Measurements from ENCODE around the gene NETO2.
"Not testable (repeated sequence)": the region's sequence is repeated elsewhere in the genome, so short reads cannot be mapped to it uniquely, and the experiment has no call there.

NETO2 gene

DNA sequence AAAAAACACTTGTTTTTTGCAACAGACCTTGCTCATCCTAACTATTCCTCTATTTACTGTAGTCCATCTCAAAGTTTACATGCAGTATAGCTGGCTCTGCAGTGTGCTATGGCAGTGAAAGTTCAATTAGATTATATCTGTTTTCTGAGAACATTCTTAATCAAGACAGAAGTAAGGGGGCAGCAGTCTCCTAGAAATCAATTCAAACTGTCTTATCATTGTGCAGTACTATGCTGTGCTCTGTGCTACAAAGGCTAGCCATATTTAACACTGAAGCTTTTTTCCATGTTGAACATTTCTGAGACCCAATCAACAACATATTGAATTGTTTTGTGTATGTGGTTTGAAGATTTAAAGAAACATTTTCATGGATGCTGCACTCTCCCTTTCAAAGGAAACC is 11.4 kb downstream of the NETO2 start:
- DNase-seq (ENCODE audit: low read depth) = no peak

DNA sequence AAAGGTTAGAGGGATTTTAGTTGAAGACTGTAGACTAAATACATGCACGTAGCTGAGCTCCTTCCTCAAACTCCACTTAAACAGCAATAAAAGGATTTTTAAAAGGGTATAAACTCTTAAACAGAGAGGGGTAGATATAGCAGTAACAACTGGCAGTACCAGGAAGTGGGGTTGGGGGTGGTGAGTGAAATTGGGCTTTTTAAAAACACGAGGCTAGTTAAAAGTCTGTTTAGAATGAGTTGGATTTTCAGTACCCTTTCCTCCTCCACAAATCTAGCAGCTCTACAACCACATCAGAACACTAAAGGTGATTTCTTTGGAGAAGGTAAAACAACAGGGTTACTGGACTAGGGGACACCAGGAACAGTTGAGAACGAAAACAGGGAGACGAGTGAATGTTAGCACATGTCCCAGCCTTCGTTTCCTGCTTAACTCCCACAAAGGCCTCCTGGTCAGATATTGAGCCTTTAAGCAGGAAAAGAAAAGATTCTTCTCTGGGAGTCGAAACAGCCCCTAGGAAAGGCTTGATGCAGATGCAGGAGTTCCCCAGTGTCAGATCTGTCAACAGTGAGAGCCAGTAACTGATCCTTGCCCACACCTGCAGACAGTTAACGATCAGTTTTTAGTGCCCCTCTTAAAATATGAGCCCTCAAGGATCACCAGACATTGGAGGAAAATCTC is 13.8 kb downstream of the NETO2 start:
- no peak for DNase-seq (ENCODE audit: low read depth)

DNA sequence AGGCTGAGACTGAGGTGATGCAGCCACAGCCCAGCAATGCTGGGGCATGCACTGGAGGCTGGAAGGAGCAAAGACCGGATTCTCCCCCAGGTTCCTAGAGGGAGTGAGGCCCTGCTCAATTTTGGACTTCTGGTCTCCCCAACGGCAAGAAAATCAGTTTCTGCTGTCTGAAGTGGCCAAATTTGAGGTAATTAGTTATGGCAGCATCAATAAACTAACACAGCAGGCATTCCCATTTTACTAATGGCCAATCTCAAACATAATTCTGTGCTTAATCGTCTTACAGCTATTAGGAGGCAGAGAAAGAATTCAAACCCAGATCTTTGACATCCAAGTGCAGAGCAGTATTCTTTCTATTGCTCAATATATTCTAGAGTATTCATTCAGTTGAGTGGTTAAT is 16.2 kb downstream of the NETO2 start:
- DNase-seq (ENCODE audit: low read depth) = no peak

DNA sequence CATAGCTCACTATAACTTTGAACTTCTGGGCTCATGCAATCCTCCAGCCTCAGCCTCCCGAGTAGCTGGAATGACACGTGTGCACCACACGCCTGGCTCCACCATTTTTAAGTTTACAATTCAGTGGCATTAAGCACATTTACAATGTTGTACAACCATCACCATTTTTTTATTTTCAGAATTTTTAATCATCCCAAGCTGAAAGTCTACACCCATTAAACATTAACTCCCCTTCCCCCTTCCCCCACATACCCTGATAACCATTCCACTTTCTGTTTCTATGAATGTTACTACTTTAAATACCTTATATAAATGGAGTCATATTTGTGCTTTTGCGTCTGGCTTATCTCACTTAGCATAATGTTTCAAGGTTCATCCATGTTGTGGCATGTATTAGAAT is 18.0 kb downstream of the NETO2 start:
- no peak for DNase-seq (ENCODE audit: low read depth)

DNA sequence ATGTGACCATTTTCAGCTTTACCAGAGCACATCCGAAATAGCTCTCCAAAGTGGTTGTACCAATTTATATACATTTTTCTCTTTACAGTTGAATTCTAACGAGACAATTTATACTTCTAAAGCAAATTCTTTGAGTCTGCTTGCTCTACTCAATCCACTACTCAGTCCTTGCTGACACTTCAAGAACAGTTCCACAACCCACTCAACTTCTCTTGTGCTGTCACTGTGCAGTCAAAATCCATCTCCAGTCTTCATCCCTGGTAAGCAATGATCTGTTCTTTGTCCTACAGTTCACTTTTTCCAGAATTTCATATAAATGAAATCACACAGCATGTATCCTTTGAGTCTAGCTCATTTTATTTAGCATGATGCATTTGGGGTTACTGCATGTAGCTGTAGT is 30.6 kb downstream of the NETO2 start:
- DNase-seq (ENCODE audit: low read depth) = no peak

GRCh38 chr16:47110939-47111338 is 32.8 kb downstream of the NETO2 start:
- no peak for DNase-seq (ENCODE audit: low read depth)

- DNase-seq (ENCODE audit: low read depth) = no peak
These were observed 34.4 kb downstream of the NETO2 start for GRCh38 chr16:47109361-47109760.

GRCh38 chr16:47102921-47103320 is 40.8 kb downstream of the NETO2 start:
- DNase-seq (ENCODE audit: low read depth) = not testable (repeated sequence)

DNA sequence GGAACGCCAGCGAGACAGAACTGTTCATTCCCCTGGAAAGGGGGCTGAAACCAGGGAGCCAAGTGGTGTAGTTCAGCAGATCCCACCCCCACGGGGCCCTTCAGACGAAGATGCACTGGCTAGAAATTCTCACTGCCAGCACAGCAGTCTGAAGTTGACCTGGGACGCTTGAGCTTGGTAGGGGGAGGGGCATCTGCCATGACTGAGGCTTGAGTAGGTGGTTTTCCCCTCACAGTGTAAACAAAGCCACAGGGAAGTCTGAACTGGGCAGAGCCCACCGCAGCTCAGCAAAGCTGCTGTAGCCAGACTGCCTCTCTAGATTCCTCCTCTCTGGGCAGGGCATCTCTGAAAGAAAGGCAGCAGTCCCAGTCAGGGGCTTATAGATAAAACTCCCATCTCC is 46.6 kb downstream of the NETO2 start:
- not testable (repeated sequence) for DNase-seq (ENCODE audit: low read depth)

- no peak for DNase-seq (ENCODE audit: low read depth)
These were observed 47.4 kb downstream of the NETO2 start for GRCh38 chr16:47096297-47096696.

GRCh38 chr16:47084198-47084597 is 59.5 kb downstream of the NETO2 start:
- no peak for DNase-seq (ENCODE audit: low read depth)

DNA sequence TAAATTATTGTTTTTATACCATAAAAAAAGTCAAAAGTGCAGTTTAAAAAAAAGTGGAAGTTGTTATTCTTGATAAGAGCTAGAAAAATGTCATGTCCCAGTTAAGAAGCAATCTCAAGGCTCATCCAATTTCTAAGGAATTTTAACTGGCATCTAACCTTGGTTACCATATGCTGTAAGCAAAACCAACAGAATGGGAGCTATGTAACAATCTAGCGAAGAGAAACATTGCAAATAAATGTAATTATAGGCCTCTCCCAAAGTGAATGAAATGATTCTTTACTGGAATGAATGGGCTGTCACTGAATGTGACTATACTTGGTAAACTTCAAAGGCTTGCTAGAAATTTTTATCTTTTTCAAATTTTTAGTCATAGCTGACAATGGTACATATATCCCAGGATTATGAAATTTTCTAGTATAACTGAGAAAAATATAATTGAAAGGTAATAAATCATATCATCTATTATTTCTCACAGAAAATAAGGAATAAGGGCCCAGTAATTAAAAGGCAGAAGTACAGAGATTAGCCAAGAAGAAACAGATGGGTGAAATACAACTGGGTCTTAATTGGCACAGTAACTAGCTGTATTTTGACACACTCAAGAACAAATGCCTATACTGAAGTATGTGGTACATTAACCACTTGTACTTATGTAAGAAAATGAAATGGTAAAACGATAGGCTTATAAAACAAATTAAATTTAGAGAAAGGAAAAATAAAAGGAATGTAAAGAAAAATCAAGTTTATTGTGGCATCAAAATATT is 61.5 kb downstream of the NETO2 start:
- no peak for DNase-seq (ENCODE audit: low read depth)

DNA sequence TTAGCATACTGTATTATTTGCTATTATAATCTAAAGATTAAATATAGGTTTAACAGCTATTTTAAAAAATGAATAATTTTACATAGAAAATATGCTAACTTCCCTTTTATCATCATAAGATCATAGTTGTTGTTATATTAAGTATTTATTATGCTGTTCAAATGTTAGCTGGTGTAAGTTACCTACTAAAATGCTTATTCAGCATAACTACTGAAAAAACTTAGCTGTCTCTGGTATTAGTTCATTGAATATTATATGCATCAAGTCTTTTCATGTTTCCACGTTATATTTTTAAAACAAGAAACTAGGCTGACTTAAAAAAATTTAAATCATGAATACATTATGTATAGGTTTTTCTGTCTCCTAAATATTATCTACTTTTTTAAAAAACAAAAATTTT is 62.6 kb downstream of the NETO2 start:
- no peak for DNase-seq (ENCODE audit: low read depth)

- DNase-seq (ENCODE audit: low read depth) = no peak
These were observed 63.9 kb downstream of the NETO2 start for GRCh38 chr16:47079860-47080259.

DNA sequence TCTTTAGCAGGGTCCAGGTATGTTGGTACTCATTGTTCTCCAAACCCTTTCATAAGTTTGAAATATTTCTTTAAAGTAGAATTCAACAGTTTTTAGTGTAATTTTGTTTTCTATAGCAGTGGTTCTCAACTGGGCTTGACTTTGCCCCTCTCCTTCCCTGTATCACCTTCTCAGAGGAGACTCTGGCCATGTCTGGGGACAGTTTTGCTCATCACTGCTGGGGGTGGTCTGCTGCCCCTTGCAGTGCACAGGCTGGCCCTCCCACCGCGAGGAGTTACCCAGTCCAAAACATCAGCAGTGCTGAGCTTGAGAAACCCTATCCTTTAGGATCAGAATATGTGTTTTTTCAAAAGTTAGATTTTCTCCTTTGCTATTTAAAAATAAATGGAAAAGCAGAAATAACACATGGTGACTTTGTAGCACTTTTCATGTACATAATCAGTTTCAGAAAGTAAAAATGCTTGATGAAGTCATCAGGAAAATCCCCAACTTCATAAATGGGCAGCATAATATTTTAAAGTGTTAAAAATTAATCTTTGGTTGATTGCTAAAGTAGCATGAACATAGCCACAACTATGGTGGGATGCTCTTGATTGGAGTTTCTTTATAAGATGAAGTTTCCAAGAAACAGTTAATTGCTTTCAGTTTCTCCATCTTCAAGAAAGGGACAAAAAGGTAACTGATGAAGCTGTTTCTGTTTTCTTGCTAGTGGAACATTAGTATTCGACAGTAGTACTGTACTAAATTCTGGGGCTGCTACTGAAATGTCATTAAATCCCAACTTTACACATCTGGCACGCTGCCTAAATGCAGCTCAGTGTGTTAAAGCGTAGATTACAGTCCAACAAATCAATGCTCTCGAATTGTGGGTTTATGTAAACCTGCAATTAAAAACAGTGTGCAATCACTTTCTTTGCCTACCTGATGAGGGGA is 70.3 kb downstream of the NETO2 start:
- no peak for DNase-seq (ENCODE audit: low read depth)

GRCh38 chr16:47072158-47072557 is 71.6 kb downstream of the NETO2 start:
- no peak for DNase-seq (ENCODE audit: low read depth)

DNA sequence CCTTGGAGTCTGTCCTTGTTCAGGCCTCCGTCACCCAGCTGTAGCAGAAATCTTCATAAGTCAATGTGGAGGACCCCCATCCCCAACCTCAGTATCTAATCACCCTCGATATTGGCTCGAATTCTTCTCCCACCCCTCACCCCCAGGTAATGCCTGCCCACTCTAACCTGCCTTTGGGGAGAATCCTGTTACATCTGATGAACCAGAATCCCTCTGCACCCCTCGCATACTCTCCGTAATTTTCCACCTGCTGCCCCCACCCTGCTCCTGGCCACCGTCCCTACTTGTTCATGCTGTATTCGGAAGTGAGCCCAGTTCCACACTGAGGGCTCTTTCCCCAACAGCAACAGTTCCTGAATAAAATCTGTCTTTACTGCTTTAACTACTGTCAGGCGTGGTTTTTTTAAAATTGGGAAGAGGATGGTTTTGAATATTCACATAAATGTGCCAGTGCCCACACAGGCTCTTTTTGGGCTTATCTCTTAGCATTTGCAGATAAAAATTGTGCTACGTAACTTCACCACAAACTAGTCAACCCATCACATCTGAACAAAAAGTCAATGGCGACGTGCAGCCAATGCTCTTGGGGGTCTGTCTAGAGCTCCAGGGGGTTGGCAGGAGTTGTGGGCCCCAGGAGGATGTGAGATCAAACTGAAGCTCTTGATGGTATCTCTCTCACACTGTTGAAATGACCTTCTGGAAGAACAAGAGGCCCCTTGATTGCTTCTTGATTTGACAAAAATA is 73.7 kb downstream of the NETO2 start:
- no peak for DNase-seq (ENCODE audit: low read depth)

- no peak for DNase-seq (ENCODE audit: low read depth)
These were observed 74.4 kb downstream of the NETO2 start for GRCh38 chr16:47069313-47069712.

DNA sequence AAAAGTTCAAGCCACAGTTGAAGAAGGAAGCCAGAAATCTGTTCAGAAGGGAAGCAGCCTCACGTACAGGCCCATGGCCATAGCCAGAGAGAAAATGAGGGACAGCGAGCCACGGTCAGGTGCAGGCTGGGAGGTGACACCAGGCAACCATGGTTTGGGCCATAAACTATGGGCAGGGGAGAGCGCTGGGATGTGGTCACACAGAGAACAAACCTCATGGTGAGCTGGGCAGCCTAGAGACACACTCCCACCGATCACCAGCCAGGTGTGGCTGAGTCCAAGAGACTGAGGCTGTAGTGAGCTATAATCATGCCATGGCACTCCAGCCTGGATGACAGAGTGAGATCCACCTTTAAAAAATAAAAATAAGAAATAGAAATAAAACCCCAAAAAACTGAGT is 76.5 kb downstream of the NETO2 start:
- no peak for DNase-seq (ENCODE audit: low read depth)

GRCh38 chr16:47065766-47066688 is 77.7 kb downstream of the NETO2 start:
- no peak for DNase-seq (ENCODE audit: low read depth)

- no peak for DNase-seq (ENCODE audit: low read depth)
These were observed 79.0 kb downstream of the NETO2 start for GRCh38 chr16:47064775-47065174.

Measured in GM04504 (cell line).